ENCODE data around the gene KIF1A. TPM values are rescaled to one million over a fixed set of nuclear protein-coding genes. Genes with fewer than 3 reads are reported as not detected.

The KIF1A gene
- total and polyA plus RNA-seq, 10 of the 15 experiments (the other 5 are each of a cell fraction or from before 2014, with no cell fraction given), result 0.04 to 0.95 (median 0.06) TPM; not detected in 5

DNA sequence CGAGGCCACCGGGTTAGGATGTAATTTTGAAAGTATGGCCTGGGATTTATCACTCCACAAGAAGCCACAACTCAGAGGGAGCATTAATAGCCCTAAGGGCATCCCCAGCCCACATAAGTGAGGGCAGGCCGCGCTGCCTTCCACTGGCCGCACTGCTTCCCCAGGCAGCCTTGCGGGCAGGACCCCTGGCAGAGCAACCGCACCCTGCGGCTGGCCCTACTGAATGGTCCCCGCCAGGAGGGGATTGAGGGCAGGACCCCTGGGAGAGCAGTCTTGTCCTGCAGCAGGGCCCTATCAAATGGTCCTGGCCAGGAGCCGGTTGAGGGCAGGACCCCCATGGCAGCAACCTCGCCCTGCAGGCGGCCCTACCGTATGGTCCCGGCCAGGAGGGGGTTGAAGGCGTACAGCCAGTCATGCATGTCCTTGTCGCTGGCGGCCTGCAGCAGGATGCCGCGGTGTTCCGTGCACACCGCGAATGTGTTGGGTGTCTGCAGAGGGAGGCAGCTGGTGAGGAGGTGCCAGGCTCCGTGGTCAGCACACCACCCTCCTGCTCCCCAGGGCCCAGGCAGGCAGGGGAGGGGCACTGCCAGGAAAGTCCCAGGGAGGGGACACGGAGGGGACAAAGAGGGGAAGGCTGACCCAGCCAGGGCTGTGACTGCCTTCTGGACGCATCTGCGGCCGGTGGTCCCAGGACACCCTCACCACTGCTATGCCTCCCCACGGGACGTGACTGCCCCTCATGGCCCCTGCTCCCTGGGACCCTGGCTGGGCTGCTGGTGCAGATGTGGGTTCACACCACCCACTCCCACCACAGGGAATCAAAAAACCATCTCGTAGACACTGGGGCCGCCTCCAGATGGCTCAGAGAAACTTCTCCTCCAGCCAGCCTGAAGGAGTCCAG, 102.1 kb downstream of the KIF1A start:
- FAIRE-seq, result no peak
- Histone ChIP-seq H3K4me1 (ENCODE audit: control insufficient read depth, insufficient read depth, low read length) (no peaks in the 10 kb centered on the region), H3K4me2 (ENCODE audit: control insufficient read depth, insufficient read depth) (no peak overlapping the region), H3K27me3 (replicated peaks in 1 of 2; ENCODE audit: control insufficient read depth in 2 of 2, insufficient read depth in 2 of 2, low read length in 1 of 2) (no peaks in the 10 kb centered on the region; a peak in 1 of 4 replicates), H3K27ac (ENCODE audit: control insufficient read depth, insufficient read depth) (no peak overlapping the region), H4K20me1 (ENCODE audit: control insufficient read depth, insufficient read depth) (no peaks in the 10 kb centered on the region), H2AFZ (ENCODE audit: control insufficient read depth, low read depth, low read length) (no peak overlapping the region), H3K9me3 (replicated peaks; ENCODE audit: control insufficient read depth, insufficient read depth, low read length) (no peaks in the 10 kb centered on the region), H3K36me3 (ENCODE audit: control insufficient read depth in 2 of 2, insufficient read depth in 2 of 2, low read length in 1 of 2) (no peaks in the 10 kb centered on the region), H3K79me2 (ENCODE audit: control insufficient read depth, insufficient read depth, low read length) (no peaks in the 10 kb centered on the region), H3K9ac (ENCODE audit: control insufficient read depth, insufficient read depth, low read length) (no peak overlapping the region), H3K4me3 (no peak overlapping the region)
- 50% methylated on average over 31 of the region's 31 CpGs for whole genome bisulfite sequencing (ENCODE audit: insufficient coverage, insufficient replicate concordance, low lambda C conversion rate, missing lambda C conversion rate)
- ChIA-PET RAD21 (ENCODE audit: unreplicated experiment) (no interaction called here), SMC1A (ENCODE audit: uncharacterized antibody, unreplicated experiment) (no interaction called here), CTCF (no interaction called here), POLR2A (no interaction called here)
- no peak for DNase-seq (ENCODE audit: low read depth, low spot score)
- no TSS peak for BruUV-seq (replicated peaks)
- TF ChIP-seq MEF2B (IDR thresholded peaks at IDR 0.05; ENCODE audit: partially characterized antibody, poor library complexity, severe bottlenecking) (no peak), GABPA (IDR thresholded peaks at IDR 0.05; ENCODE audit: low read depth) (no peak), BACH1 (IDR thresholded peaks at IDR 0.05; ENCODE audit: borderline replicate concordance) (no peak), CHD1 (IDR thresholded peaks at IDR 0.05; ENCODE audit: low read depth, low read length) (no peak), FOXK2 (IDR thresholded peaks at IDR 0.05) (no peak), SUZ12 (IDR thresholded peaks at IDR 0.05; ENCODE audit: unreplicated experiment) (no peak)
- TF ChIP-seq, protein P1, sequence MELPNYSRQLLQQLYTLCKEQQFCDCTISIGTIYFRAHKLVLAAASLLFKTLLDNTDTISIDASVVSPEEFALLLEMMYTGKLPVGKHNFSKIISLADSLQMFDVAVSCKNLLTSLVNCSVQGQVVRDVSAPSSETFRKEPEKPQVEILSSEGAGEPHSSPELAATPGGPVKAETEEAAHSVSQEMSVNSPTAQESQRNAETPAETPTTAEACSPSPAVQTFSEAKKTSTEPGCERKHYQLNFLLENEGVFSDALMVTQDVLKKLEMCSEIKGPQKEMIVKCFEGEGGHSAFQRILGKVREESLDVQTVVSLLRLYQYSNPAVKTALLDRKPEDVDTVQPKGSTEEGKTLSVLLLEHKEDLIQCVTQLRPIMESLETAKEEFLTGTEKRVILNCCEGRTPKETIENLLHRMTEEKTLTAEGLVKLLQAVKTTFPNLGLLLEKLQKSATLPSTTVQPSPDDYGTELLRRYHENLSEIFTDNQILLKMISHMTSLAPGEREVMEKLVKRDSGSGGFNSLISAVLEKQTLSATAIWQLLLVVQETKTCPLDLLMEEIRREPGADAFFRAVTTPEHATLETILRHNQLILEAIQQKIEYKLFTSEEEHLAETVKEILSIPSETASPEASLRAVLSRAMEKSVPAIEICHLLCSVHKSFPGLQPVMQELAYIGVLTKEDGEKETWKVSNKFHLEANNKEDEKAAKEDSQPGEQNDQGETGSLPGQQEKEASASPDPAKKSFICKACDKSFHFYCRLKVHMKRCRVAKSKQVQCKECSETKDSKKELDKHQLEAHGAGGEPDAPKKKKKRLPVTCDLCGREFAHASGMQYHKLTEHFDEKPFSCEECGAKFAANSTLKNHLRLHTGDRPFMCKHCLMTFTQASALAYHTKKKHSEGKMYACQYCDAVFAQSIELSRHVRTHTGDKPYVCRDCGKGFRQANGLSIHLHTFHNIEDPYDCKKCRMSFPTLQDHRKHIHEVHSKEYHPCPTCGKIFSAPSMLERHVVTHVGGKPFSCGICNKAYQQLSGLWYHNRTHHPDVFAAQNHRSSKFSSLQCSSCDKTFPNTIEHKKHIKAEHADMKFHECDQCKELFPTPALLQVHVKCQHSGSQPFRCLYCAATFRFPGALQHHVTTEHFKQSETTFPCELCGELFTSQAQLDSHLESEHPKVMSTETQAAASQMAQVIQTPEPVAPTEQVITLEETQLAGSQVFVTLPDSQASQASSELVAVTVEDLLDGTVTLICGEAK (IDR thresholded peaks at IDR 0.05; ENCODE audit: borderline replicate concordance), result no peak
- TF ChIP-seq, protein P2, sequence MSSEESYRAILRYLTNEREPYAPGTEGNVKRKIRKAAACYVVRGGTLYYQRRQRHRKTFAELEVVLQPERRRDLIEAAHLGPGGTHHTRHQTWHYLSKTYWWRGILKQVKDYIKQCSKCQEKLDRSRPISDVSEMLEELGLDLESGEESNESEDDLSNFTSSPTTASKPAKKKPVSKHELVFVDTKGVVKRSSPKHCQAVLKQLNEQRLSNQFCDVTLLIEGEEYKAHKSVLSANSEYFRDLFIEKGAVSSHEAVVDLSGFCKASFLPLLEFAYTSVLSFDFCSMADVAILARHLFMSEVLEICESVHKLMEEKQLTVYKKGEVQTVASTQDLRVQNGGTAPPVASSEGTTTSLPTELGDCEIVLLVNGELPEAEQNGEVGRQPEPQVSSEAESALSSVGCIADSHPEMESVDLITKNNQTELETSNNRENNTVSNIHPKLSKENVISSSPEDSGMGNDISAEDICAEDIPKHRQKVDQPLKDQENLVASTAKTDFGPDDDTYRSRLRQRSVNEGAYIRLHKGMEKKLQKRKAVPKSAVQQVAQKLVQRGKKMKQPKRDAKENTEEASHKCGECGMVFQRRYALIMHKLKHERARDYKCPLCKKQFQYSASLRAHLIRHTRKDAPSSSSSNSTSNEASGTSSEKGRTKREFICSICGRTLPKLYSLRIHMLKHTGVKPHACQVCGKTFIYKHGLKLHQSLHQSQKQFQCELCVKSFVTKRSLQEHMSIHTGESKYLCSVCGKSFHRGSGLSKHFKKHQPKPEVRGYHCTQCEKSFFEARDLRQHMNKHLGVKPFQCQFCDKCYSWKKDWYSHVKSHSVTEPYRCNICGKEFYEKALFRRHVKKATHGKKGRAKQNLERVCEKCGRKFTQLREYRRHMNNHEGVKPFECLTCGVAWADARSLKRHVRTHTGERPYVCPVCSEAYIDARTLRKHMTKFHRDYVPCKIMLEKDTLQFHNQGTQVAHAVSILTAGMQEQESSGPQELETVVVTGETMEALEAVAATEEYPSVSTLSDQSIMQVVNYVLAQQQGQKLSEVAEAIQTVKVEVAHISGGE (CRISPR knock-in tag; IDR thresholded peaks at IDR 0.05), result no peak
- TF ChIP-seq, protein P3, sequence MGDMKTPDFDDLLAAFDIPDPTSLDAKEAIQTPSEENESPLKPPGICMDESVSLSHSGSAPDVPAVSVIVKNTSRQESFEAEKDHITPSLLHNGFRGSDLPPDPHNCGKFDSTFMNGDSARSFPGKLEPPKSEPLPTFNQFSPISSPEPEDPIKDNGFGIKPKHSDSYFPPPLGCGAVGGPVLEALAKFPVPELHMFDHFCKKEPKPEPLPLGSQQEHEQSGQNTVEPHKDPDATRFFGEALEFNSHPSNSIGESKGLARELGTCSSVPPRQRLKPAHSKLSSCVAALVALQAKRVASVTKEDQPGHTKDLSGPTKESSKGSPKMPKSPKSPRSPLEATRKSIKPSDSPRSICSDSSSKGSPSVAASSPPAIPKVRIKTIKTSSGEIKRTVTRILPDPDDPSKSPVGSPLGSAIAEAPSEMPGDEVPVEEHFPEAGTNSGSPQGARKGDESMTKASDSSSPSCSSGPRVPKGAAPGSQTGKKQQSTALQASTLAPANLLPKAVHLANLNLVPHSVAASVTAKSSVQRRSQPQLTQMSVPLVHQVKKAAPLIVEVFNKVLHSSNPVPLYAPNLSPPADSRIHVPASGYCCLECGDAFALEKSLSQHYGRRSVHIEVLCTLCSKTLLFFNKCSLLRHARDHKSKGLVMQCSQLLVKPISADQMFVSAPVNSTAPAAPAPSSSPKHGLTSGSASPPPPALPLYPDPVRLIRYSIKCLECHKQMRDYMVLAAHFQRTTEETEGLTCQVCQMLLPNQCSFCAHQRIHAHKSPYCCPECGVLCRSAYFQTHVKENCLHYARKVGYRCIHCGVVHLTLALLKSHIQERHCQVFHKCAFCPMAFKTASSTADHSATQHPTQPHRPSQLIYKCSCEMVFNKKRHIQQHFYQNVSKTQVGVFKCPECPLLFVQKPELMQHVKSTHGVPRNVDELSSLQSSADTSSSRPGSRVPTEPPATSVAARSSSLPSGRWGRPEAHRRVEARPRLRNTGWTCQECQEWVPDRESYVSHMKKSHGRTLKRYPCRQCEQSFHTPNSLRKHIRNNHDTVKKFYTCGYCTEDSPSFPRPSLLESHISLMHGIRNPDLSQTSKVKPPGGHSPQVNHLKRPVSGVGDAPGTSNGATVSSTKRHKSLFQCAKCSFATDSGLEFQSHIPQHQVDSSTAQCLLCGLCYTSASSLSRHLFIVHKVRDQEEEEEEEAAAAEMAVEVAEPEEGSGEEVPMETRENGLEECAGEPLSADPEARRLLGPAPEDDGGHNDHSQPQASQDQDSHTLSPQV (IDR thresholded peaks at IDR 0.05), result no peak
- intact Hi-C loops (cut with micrococcal nuclease; ENCODE audit: unreplicated experiment) (no loop called here), in situ Hi-C loops (cut with MboI) (no loop called here)
- ATAC-seq, result no peak
